GM21447 (cell line): ENCODE results near the gene KAT2A.

Source experiments
- ATAC-seq: cut with Tn5 transposase; IDR thresholded peaks from one replicate; pipeline ENCODE4 v1.9.1; 2021; ENCODE audit not compliant: unreplicated experiment

The KAT2A gene

GRCh38 chr17:42116705-42117396 is 4.3 kb downstream of the KAT2A start:
- ATAC-seq = no peak

DNA sequence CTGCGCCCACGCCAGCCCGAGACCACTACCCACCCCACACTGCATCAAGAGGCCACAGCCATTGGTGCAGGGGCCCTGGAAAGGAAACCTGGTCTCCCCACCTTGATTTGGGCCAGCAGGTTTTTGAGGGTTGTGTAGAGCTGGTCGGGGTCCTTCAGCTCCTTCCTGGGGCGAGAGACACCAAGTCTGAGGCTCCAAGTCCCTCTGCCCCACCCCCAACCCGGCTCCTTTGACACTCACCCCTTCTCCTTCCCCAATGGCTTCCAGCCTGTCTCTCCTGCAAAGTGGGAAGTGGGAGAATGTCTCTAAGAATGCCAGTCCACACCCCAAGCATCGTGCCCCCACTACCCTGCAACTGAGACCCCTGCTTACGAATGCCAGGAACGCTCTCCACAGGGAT is 7.0 kb downstream of the KAT2A start:
- no peak for ATAC-seq

- ATAC-seq = no peak
These were observed 7.7 kb downstream of the KAT2A start for GRCh38 chr17:42113293-42114069.

DNA sequence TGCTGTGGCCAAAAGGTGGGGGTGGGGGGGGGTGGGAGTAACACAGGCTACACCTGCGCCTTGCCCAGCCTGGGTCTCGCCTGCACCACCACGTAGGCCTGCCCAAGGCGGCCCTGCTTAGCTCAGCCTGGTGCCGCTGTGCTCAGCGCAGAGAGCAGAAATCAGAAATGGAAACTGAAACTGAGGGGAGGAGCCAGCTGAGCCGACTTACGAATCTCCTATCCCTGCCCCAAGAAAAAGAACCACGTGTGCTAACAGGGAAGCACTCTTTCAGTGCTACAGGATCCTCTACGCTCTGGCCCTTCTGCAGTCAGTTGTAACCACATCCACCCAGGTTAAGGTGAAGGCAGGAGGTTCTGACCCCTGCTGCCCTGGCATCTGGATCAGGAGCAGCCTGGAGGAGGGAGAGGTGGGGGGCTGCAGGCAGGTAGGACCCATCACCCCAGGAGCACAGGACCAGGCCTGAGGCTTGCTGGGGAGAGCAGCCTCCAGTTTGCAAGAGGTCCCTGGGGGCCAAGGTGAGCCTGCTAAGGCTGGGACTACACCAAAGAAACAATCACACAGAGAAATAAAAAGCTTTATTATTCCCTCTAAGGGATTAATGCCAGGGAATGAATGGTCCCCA is 8.5 kb downstream of the KAT2A start, which contains the start of gene DHX58:
Gene DHX58, minus strand, starts transcription at position 163 of the 625 bp plus-strand sequence. CDS start 822 bp downstream, outside the sequence.
- ATAC-seq = peak; percentile 68

GRCh38 chr17:42111871-42112551 is 9.2 kb downstream of the KAT2A start:
- no peak for ATAC-seq

GRCh38 chr17:42111265-42111636 is 9.9 kb downstream of the KAT2A start:
- no peak for ATAC-seq

GRCh38 chr17:42110301-42111264 is 10.6 kb downstream of the KAT2A start:
- ATAC-seq = no peak

GRCh38 chr17:42109086-42109485 is 12.1 kb downstream of the KAT2A start:
- no peak for ATAC-seq

GRCh38 chr17:42107597-42108576 is 13.3 kb downstream of the KAT2A start:
- ATAC-seq = peak; percentile 53

DNA sequence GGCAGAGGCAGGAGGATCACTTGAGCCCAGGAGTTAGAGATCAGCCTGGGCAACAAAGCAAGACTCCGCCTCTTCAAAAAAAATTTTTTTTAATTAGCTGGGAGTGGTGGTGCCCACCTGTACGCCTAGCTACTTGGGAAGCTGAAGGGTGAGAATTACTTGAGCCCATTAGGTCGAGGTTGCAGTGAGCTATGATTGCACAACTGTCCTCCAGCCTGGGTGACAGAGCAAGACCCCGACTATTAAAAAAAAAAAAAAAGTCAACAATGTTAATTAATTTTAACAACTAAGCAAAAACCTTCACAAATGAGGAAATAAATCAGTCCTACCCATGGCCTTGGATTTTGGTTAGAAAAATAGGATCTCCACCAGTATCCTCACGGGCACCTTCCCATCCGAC is 14.0 kb downstream of the KAT2A start:
- ATAC-seq = no peak

DNA sequence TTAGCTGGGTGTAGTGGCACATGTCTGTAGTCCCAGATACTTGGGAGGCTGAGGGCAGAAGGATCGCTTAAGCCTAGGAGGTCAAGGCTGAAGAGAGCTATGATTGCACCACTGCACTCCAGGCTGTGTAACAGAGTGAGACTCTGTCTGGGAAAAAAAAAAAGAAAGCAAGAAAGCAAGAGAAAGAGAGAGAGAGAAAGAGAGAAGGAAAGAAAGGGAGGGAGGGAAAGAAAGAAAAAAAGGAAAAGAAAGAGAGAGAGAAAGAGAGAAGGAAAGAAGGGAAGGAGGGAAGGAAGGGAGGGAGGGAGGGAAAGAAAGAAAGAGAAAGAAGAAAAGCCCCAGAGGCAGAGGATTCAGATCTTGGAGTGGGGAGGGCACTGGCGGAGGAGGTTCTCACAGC is 15.2 kb downstream of the KAT2A start:
- ATAC-seq = no peak

DNA sequence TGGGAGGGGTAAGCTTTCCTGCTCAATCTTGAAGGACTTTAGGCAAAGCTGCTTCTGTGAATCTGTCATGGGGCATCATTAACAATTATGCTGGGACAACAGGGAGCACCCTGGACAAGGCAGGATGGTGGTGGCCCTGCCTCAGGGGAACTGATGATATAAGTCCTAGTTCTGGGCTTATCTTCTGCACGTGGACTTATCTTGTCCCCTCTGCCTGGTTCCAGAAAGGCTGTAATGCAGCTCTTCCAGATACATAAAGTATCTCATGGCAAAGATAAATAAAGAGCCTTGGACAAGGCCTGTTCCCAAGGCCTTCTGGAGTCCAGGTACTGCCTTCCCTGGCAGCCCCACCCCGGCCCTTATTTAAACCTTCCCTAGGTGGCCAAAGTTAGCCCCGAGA is 16.9 kb downstream of the KAT2A start:
- no peak for ATAC-seq

DNA sequence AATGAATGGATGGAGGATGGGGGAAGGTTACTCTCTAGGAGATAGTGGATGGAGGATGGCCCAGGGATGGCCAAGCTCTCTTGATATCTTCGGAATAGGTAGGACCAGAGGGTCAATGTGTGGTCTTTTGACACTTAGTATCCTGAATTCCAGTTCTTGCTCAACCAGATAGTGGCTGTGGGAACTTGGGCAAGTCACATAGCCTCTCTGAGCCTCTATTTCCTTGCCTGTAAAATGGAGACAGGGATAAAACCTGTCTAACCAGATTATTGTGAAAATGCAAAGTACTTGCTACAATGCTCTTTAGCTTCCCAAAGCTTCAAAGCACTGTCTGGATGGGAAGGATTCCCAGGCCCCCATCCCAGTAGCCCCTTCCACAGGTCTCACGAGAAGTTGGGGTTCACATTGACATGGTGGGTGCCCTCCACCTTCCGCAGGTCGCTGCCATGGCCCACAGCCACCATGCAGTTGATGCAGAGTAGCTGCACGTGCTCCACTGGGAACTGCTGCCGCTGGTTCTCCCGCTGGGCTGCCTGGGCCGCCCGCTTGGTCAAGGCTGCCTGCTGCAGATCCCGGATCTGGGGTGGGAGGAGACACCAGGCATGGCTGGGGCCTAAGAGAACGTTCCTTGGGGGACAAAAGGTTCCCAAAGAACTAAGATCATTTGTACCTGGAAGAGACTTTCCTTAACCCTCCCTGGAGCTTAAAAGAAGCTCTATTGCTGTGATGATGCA is 17.8 kb downstream of the KAT2A start:
- no peak for ATAC-seq

DNA sequence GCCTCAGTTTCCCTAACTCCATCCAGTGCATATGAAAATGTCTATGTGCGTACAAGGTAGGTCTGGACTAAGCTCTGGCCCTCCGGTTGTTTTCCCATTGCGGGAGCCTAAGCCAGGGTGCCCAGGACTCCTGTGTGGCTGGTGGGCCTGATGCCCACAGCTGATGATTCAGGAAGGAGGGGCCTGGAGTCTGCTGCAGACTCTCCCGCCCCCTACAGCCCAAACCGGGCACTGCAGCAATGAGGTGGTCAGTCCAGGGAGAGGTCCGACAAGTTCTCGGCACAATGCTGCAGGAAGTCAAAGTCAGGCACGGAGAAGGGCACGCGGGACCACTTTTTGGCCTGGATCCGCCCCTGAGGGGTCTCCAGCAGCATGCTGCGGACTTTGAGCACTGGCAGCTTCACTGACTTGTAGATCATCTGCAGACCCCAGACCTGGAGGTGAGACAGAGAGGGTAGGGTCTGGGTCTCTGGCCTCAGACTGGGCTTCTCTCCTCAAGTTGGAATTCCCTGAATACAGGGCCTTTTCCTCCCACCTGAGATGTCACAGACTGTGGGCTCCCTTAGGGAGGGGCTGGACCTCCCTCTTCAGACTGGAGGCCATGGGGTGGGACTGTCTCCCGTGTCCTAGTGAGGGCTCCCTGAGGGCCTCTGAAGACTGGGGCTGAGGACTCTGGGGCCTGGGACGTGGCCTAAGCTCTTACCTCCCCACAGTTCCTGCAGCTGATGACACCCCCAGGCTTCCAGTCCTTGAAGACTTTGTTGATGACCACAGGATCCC is 19.5 kb downstream of the KAT2A start:
- no peak for ATAC-seq

- no peak for ATAC-seq
These were observed 22.3 kb downstream of the KAT2A start for GRCh38 chr17:42098730-42099399.

DNA sequence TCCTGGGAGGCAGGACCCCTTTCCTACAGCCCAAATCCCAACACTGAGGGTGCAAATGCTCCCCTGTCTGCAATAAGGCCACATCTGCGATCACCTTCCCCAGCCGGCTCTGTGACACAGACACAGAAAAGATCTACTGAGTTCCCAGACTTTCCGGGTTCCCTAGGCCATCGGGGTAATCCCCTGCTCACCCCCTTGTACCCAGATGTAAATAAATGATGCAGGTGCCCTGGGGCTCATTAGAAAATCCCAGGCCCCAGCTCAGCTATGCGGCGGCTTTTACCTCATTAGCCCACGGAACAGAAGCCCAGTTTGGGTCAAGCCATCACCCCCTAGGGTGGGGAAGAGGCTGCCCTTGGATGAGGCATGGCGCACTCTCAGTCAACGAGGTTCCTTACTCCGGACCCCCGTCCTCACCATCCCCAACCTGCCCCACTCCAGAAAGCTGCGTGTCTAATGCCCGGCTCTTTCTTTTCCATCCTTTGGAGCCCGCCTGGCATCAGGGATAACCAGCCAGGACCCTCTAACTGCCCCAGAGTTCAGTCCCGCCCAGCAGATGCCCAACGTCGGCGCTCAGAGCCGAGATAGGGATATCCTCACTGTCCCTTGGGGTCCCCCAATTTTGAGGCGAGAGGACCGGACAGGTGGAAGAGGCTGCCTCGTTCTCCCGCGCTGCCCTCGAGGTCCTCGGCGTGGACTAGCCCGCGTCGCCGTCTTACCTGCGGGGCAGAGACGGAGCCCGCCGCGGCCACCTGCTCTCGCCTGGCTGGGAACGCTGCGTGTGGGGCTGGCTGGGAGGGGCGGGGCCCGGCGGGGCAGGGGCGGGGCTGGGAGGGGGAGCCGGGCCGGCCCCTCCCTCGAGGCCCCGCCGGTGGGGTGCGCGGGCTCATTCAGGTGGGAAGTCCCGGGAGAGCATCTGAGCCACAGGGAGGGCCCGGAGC is 23.2 kb downstream of the KAT2A start, which contains the start of gene ZNF385C:
Gene ZNF385C, minus strand, starts transcription at position 783 of the 941 bp plus-strand sequence. CDS start 35,417 bp downstream, outside the sequence.
- no peak for ATAC-seq
